H9 (cell line): ENCODE measurements around the gene MYADM. TPM values are rescaled to one million over a fixed set of nuclear protein-coding genes. Genes with fewer than 3 reads are reported as not detected.

Experiments
- DNase-seq: peaks from one replicate; pipeline ENCODE4 v3.0.0-alpha.2; 2017
- H2AFZ ChIP-seq: one replicate; pipeline ENCODE4 v1.6.1; 2013; ENCODE audit warnings: mild to moderate bottlenecking, low read length, control low read depth, moderate library complexity
- H2AK5ac ChIP-seq: 2 replicates; pipeline ENCODE4 v1.6.1; 2013; ENCODE audit warnings: low read length, control low read depth, mixed read lengths; ENCODE audit not compliant: insufficient read length
- H2BK120ac ChIP-seq: one replicate; pipeline ENCODE4 v1.6.1; 2013; ENCODE audit warnings: low read depth, mild to moderate bottlenecking, low read length, control low read depth, inconsistent platforms; ENCODE audit not compliant: poor library complexity, severe bottlenecking
- H2BK12ac ChIP-seq: 2 replicates; pipeline ENCODE4 v1.6.1; 2013; ENCODE audit warnings: low read length, control low read depth, mixed read lengths, low read depth; ENCODE audit not compliant: insufficient read length
- H2BK15ac ChIP-seq: 2 replicates; pipeline ENCODE4 v1.6.1; 2013; ENCODE audit warnings: low read depth, low read length, control low read depth
- H2BK20ac ChIP-seq: one replicate; pipeline ENCODE4 v1.6.1; 2013; ENCODE audit warnings: low read depth, mild to moderate bottlenecking, low read length, control low read depth, inconsistent platforms; ENCODE audit not compliant: poor library complexity, severe bottlenecking
- H2BK5ac ChIP-seq: 2 replicates; pipeline ENCODE4 v1.6.1; 2013; ENCODE audit warnings: low read length, control low read depth, mixed read lengths; ENCODE audit not compliant: insufficient read length
- H3K14ac ChIP-seq: 2 replicates; pipeline ENCODE4 v1.6.1; 2013; ENCODE audit warnings: low read length, control low read depth; ENCODE audit not compliant: insufficient read depth
- H3K18ac ChIP-seq: 2 replicates; pipeline ENCODE4 v1.6.1; 2013; ENCODE audit warnings: low read depth, mild to moderate bottlenecking, mixed read lengths, low read length, control low read depth; ENCODE audit not compliant: insufficient read length
- H3K23ac ChIP-seq: 2 replicates; pipeline ENCODE4 v1.6.1; 2013; ENCODE audit warnings: low read length, control low read depth, mixed read lengths, low read depth; ENCODE audit not compliant: insufficient read length
- H3K23me2 ChIP-seq: 2 replicates; pipeline ENCODE4 v1.6.1; 2013; ENCODE audit warnings: low read depth, mild to moderate bottlenecking, mixed read lengths, low read length, control low read depth; ENCODE audit not compliant: insufficient read length, poor library complexity, severe bottlenecking
- H3K27ac ChIP-seq: 2 replicates; pipeline ENCODE4 v1.5.1; 2013; ENCODE audit warnings: low read length, control low read depth, mixed read lengths, low read depth; ENCODE audit not compliant: insufficient read length
- H3K27me3 ChIP-seq: 2 replicates; pipeline ENCODE4 v1.6.1; 2013; ENCODE audit warnings: low read length, control low read depth, inconsistent platforms; ENCODE audit not compliant: insufficient read depth
- H3K4ac ChIP-seq: 2 replicates; pipeline ENCODE4 v1.6.1; 2013; ENCODE audit warnings: low read depth, mild to moderate bottlenecking, control low read depth, inconsistent platforms, low read length, moderate library complexity
- H3K4me1 ChIP-seq: 2 replicates; pipeline ENCODE4 v1.6.1; 2013; ENCODE audit warnings: low read length, control low read depth, inconsistent platforms; ENCODE audit not compliant: insufficient read depth
- H3K4me2 ChIP-seq: 2 replicates; pipeline ENCODE4 v1.6.1; 2013; ENCODE audit warnings: low read length, control low read depth, mixed read lengths; ENCODE audit not compliant: insufficient read length, insufficient read depth
- H3K56ac ChIP-seq: 2 replicates; pipeline ENCODE4 v1.6.1; 2013; ENCODE audit warnings: low read depth, mild to moderate bottlenecking, mixed read lengths, low read length, control low read depth; ENCODE audit not compliant: insufficient read length
- H3K79me1 ChIP-seq: 2 replicates; pipeline ENCODE4 v1.6.1; 2013; ENCODE audit warnings: low read depth, mild to moderate bottlenecking, moderate library complexity, low read length, control low read depth, inconsistent platforms; ENCODE audit not compliant: insufficient read depth, poor library complexity, severe bottlenecking
- H3K79me2 ChIP-seq: 2 replicates; pipeline ENCODE4 v1.6.1; 2013; ENCODE audit warnings: low read length, control low read depth, inconsistent platforms; ENCODE audit not compliant: insufficient read depth
- H3K9ac ChIP-seq: 2 replicates; pipeline ENCODE4 v1.6.1; 2013; ENCODE audit warnings: low read length, control low read depth, mixed read lengths; ENCODE audit not compliant: insufficient read length; ENCODE audit errors: extremely low read depth
- H3K9me3 ChIP-seq: one replicate; pipeline ENCODE4 v1.6.1; 2013; ENCODE audit warnings: low read depth, low read length, inconsistent platforms; ENCODE audit not compliant: control insufficient read depth
- H3T11ph ChIP-seq: one replicate; pipeline ENCODE4 v1.6.1; 2013; ENCODE audit warnings: mild to moderate bottlenecking, low read length, control low read depth, inconsistent platforms
- H4K20me1 ChIP-seq: one replicate; pipeline ENCODE4 v1.6.1; 2013; ENCODE audit not compliant: control insufficient read depth, insufficient read length, insufficient read depth
- H4K5ac ChIP-seq: 2 replicates; pipeline ENCODE4 v1.6.1; 2013; ENCODE audit warnings: low read depth, mild to moderate bottlenecking, mixed read lengths, low read length, control low read depth; ENCODE audit not compliant: insufficient read length
- H4K8ac ChIP-seq: replicated peaks from 2 replicates; pipeline ENCODE4 v1.6.1; 2013; ENCODE audit warnings: low read length, control low read depth, mixed read lengths, low read depth; ENCODE audit not compliant: insufficient read length
- H4K91ac ChIP-seq: 2 replicates; pipeline ENCODE4 v1.6.1; 2013; ENCODE audit warnings: low read depth, mild to moderate bottlenecking, moderate library complexity, mixed read lengths, low read length, control low read depth; ENCODE audit not compliant: insufficient read length
- H3K27ac Mint-ChIP-seq, 3 experiments: 2 replicates in 2 of 3; 3 replicates in 1 of 3; pipeline ENCODE4 v1.8.0; 2020 to 2021; ENCODE audit warnings: mixed read lengths in 3 of 3, mild to moderate bottlenecking in 1 of 3, moderate library complexity in 1 of 3
- H3K27me3 Mint-ChIP-seq: 2 replicates; pipeline ENCODE4 v1.8.0; 2021; ENCODE audit warnings: low read depth, mild to moderate bottlenecking, moderate library complexity, mixed read lengths
- H3K36me3 Mint-ChIP-seq, 3 experiments: 2 replicates in 2 of 3; 3 replicates in 1 of 3; pipeline ENCODE4 v1.8.0; 2020 to 2021; ENCODE audit warnings: low read depth in 3 of 3, mixed read lengths in 3 of 3; ENCODE audit not compliant: insufficient read depth in 1 of 3
- H3K4me1 Mint-ChIP-seq, 2 experiments: 2 replicates each; pipeline ENCODE4 v1.8.0; 2020; ENCODE audit warnings: mixed read lengths in 2 of 2
- H3K4me3 Mint-ChIP-seq, 2 experiments: 2 replicates in 1 of 2; 3 replicates in 1 of 2; pipeline ENCODE4 v1.8.0; 2020 to 2021; ENCODE audit warnings: mild to moderate bottlenecking in 2 of 2, mixed read lengths in 2 of 2, moderate library complexity in 1 of 2
- H3K9me3 Mint-ChIP-seq, 2 experiments: 2 replicates in 1 of 2; 3 replicates in 1 of 2; pipeline ENCODE4 v1.8.0; 2020; ENCODE audit warnings: mild to moderate bottlenecking in 2 of 2, mixed read lengths in 2 of 2, moderate library complexity in 1 of 2
- WGBS: extraction: QIAGEN DNeasy Blood & Tissue Kit; methylation state at CpG from one replicate; pipeline ENCODE4 v1.1.7; 2013; ENCODE audit warnings: missing lambda C conversion rate, low lambda C conversion rate, mixed read lengths; ENCODE audit not compliant: insufficient read length; ENCODE audit errors: extremely low coverage; 5-methylcytosine and 5-hydroxymethylcytosine counted together
- total RNA-seq: library from RNA; stranded (reverse); gene quantifications from 2 replicates; pipeline ENCODE4 v1.2.1, GENCODE V29; 2021
- TF ChIP-seq, protein P1 (sequence below): fragments of 200-600 bp; sonication (generic); conservative IDR thresholded peaks from 3 replicates; pipeline ENCODE4 v1.8.0; 2021; ENCODE audit warnings: antibody characterized with exemption, mild to moderate bottlenecking

The MYADM gene
- total RNA-seq, 1 experiment from 2014 or later, result 116 TPM

DNA sequence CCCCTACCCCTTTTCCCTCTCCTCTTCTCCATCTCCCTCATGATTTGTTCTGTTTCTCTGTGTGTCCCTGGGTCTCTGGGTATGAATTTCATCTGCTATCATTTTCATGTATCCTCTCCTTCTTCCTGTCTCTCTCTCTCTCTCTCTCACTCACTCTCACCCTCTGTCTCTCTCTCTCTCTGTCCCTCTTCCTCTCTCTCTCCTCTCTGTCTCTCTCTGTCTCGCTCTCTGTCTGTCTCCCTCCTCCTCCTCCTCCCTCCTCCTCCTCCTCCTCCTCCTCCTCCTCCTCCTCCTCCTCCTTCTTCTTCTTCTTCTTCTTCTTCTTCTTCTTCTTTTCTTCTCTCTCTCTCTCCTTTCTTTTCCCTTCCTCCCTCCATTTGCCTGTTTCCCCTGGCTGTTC lies 38.1 kb downstream of the MYADM start:
- Histone ChIP-seq H3K4me2 (peak overlapping the region; percentile 95), H2AK5ac (no peak overlapping the region), H4K91ac (no peak overlapping the region), H4K20me1 (no peaks in the 10 kb centered on the region), H2BK120ac (no peak overlapping the region), H3K23ac (no peak overlapping the region), H3K14ac (no peak overlapping the region), H3K9me3 (no peaks in the 10 kb centered on the region), H3K4ac (no peak overlapping the region), H3T11ph (no peak overlapping the region), H3K79me1 (no peaks in the 10 kb centered on the region), H3K27ac (no peak overlapping the region), H2BK5ac (no peak overlapping the region), H2AFZ (no peak overlapping the region), H3K56ac (no peak overlapping the region), H4K8ac (no peak overlapping the region), H2BK20ac (no peak overlapping the region), H4K5ac (no peak overlapping the region), H3K4me1 (peaks cover 4% of the 10 kb centered on the region; the same call in 1 of the 2 replicates), H3K23me2 (peaks cover 28% of the 10 kb centered on the region), H3K79me2 (no peaks in the 10 kb centered on the region), H2BK15ac (no peak overlapping the region), H3K27me3 (peaks cover 3% of the 10 kb centered on the region; the same call in 1 of the 2 replicates), H3K9ac (no peak overlapping the region), H3K18ac (no peak overlapping the region), H2BK12ac (no peak overlapping the region)
- no CpG with 5 or more reads among the region's 1 CpG for WGBS
- Mint-ChIP-seq H3K9me3 (no peaks in the 10 kb centered on the region), H3K27ac (peak overlapping the region in 1 of 3 experiments; percentile 65; a peak in 1 of 7 replicates), H3K36me3 (peaks cover 3 to 7% (median 4%) of the 10 kb centered on the region in 3 experiments; a peak in 6 of 7 replicates), H3K4me3 (peak overlapping the region in 1 of 2 experiments; percentile 89; a peak in 3 of 5 replicates), H3K4me1 (peaks cover 36 to 48% of the 10 kb centered on the region in 2 experiments), H3K27me3 (peaks cover 69% of the 10 kb centered on the region)
- no peak for DNase-seq
- TF ChIP-seq, protein P1, sequence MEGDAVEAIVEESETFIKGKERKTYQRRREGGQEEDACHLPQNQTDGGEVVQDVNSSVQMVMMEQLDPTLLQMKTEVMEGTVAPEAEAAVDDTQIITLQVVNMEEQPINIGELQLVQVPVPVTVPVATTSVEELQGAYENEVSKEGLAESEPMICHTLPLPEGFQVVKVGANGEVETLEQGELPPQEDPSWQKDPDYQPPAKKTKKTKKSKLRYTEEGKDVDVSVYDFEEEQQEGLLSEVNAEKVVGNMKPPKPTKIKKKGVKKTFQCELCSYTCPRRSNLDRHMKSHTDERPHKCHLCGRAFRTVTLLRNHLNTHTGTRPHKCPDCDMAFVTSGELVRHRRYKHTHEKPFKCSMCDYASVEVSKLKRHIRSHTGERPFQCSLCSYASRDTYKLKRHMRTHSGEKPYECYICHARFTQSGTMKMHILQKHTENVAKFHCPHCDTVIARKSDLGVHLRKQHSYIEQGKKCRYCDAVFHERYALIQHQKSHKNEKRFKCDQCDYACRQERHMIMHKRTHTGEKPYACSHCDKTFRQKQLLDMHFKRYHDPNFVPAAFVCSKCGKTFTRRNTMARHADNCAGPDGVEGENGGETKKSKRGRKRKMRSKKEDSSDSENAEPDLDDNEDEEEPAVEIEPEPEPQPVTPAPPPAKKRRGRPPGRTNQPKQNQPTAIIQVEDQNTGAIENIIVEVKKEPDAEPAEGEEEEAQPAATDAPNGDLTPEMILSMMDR, result no peak
